GM18517 (cell line): Measurements from ENCODE around the gene OR11H7.
"Not testable (repeated sequence)": the region's sequence is repeated elsewhere in the genome, so short reads cannot be mapped to it uniquely, and the experiment has no call there.

ENCODE experiments used
- ATAC-seq: cut with Tn5 transposase; IDR thresholded peaks from one replicate; pipeline ENCODE4 v1.9.1; 2021; ENCODE audit warnings: mild to moderate bottlenecking, moderate library complexity; ENCODE audit not compliant: unreplicated experiment

Gene OR11H7

GRCh38 chr14:20228681-20229080 is at the start of gene OR11H7:
TSS of gene OR11H7 (plus strand) at chr14:20228981.
- no peak for ATAC-seq

DNA sequence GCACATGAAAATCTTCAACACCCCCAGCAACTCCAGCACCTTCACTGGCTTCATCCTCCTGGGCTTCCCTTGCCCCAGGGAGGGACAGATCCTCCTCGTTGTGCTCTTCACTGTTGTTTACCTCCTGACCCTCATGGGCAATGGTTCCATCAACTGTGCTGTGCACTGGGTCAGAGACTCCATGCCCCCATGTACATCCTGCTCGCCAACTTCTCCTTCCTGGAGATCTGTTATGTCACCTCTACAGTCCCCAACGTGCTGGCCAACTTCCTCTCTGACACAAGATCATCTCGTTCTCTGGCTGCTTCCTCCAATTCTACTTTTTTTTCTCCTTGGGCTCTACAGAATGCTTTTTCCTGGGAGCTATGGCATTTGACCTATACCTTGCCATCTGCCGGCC is 49.6 kb upstream of the OR11H7 start:
- ATAC-seq = no peak

- ATAC-seq = no peak
Observed at GRCh38 chr14:20179880-20180279, 48.9 kb upstream of the OR11H7 start.

DNA sequence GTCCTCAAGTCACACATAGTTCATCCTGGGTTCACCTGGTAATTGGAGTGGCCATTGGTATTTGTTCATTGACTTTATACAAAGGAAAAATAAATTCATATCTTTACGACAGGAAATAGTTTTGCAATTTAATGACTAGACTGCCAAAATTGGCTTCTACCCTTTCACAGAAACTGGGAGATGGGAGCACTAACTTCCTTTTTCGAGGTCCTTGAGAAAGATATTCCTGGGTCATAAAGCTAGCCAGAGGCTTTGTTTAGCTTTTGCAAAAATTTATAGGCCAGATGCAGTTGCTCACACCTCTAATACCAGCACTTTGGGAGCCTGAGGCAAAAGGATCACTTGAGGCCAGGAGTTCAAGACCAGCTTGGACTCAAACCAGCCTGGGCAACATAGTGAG is 48.3 kb upstream of the OR11H7 start:
- ATAC-seq = no peak

GRCh38 chr14:20184181-20184580 is 44.6 kb upstream of the OR11H7 start:
- ATAC-seq = no peak

GRCh38 chr14:20190596-20190995 is 38.2 kb upstream of the OR11H7 start, which contains the start of gene OR11G2:
TSS of gene OR11G2 (plus strand) at chr14:20190896. CDS start at chr14:20197438, 6,542 bp downstream.
- no peak for ATAC-seq

GRCh38 chr14:20191396-20191795 is 37.4 kb upstream of the OR11H7 start:
- no peak for ATAC-seq

DNA sequence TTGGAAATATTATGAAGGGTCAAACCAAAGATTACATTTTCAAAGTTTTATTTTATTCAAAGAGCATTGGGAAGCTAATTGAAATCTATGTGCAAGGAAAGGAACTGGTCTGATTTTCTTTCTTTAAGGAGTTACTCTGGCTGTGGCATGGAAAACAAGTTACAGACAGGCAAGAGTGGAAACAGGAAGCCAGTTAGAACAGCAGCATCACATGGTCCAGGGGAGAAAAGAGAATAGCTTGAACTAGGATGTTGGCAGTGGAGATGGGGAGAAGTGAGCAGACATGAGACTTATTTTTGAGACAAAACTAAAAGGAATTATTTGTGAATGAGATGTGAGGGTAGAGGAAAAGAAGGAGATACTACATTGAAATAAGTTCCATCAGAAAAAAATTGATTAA is 34.7 kb upstream of the OR11H7 start:
- no peak for ATAC-seq

DNA sequence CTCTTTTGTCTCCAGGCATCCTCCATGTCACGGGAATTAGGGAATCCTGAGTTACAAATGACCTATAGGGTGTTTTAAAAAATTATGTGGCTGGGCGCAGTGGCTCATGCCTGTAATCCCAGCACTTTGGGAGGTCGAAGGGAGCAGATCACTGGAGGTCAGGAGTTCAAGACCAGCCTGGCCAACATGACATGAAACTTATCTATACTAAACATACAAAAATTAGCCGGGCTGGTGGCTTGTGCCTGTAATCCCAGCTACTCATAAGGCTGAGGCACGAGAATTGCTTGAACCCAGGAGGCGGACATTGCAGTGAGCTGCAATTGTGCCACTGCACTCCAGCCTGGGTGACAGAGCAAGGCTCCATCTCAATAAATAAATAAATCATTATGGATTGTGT is 33.6 kb upstream of the OR11H7 start:
- not testable (repeated sequence) for ATAC-seq

DNA sequence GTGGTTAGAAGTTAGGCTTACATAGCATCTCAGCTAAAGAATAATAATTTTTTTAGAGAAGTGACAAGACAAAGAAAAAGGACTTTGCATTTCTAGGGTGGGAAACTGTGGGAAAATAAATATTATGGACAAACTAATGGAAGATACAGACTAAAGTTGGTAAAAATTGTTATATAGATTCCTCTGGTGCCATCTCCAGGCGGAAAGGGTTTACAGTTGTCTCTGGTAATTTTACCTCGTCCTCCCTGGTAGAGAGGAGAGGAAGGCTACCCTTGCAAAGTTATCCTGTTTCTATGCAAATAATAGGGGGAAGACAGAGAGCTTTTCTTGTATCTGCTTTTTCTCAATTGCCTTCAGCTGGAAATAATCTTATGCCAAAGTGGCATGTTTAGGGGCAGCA is 32.9 kb upstream of the OR11H7 start:
- ATAC-seq = no peak

GRCh38 chr14:20197459-20197858 is 31.3 kb upstream of the OR11H7 start:
- ATAC-seq = no peak

DNA sequence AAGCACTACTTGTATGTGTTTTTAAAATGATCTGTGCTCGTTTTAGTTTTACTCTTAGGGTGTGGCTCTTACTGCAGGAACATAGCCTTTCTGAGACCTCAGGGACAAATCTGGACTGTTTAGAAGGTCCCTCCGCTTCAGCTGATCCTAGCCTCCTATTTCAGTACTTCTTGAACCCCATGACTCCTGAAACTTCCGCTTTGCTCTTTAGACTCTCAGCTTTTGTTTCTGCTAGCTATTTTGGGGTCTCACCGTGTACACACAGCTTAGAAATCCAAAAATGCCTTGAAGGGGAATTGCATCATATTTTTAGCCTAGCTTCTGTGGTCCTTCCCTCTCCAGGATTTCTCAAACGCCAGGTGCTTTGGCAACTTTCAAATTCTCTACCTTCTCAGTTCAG is 29.8 kb upstream of the OR11H7 start:
- ATAC-seq = no peak

DNA sequence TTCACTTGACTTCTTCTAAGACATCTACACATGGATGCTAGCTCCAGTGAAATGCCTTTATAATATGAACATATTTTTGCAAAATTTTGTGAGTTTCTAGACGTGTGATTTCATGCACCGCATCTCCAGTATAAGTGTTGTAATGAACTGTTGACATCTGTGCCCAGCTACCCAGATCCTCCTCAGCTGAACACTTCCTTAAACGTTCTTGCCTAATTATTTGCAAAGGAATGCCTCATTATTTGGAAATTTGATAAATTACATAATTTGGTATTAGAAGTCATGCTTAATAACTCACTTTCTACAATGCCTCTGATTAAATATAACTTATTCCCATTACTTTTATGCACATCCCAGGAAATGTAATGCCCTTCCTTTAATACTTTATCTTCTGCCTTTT is 24.1 kb upstream of the OR11H7 start:
- ATAC-seq = no peak

DNA sequence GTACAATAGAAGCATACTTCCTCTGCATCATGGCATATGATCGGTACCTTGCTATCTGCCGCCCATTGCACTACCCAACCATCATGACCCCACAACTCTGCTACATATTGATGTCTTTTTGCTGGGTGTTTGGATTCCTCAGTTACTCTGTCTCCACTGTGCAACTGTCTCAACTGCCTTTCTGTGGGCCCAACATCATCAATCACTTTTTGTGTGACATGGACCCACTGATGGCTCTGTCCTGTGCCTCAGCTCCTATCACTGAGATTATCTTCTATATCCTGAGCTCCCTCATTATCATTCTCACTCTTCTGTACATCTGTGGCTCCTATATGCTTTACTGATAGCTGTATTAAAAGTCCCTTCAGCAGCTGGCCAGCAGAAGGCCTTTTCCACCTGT is 19.2 kb upstream of the OR11H7 start:
- no peak for ATAC-seq

- not testable (repeated sequence) for ATAC-seq
Observed at GRCh38 chr14:20212406-20212805, 16.4 kb upstream of the OR11H7 start.

- ATAC-seq = no peak
Observed at GRCh38 chr14:20215196-20215595, 13.6 kb upstream of the OR11H7 start.

- no peak for ATAC-seq
Observed at GRCh38 chr14:20219033-20219432, 9.7 kb upstream of the OR11H7 start.

DNA sequence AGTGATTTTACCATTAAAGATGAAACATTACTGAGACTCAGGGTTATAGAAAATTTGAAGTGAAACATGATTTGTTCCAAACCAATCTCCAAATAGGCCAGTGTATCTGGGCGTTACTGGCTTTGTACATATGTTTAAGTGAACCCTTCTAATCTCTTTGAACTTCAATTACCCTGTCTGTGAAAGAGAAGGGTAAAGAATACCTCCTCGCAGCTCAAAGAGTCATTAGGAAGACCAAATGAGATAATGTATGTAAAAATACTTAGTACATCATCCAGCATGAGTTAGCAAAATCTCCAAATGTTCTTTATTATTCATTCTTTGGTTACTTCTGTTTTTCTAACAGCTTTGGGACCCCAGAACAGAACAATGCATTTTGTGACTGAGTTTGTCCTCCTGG is 5.4 kb upstream of the OR11H7 start, which contains the start of gene OR11H6:
Gene OR11H6 (plus strand): TSS at position 301 of the 400 bp plus-strand sequence. CDS start 0 bp downstream, at position 301.
- no peak for ATAC-seq

GRCh38 chr14:20235415-20235814 is 6.6 kb downstream of the OR11H7 start:
- not testable (repeated sequence) for ATAC-seq

DNA sequence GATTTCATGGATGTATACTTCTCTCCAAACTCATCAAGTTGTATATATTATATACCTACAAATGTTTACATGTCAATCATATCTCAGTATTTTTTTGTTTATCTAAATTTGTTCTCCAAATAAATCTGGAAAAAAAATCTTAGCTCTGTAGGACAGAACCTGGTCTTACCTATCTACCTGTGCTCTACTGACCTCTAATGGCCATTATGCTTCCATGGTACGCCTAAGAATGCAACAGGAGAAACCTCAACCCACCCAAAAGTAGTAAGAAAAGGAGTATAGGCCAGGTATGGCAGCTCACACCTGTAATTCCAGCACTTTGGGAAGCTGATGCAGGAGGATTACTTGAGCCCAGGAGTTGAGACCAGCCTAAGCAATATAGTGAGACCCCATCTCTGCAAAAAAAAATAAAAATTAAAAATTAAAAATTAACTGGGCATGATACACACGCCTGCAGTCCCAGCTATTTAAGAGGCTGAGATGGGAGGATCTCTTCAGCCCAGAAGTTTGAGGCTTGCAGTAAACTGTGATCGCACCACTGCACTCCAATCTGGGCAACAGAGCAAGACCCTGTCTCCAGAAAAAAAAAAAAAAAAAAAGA is 19.0 kb downstream of the OR11H7 start:
- no peak for ATAC-seq

GRCh38 chr14:20262642-20263128 is 33.9 kb downstream of the OR11H7 start:
- ATAC-seq = no peak

DNA sequence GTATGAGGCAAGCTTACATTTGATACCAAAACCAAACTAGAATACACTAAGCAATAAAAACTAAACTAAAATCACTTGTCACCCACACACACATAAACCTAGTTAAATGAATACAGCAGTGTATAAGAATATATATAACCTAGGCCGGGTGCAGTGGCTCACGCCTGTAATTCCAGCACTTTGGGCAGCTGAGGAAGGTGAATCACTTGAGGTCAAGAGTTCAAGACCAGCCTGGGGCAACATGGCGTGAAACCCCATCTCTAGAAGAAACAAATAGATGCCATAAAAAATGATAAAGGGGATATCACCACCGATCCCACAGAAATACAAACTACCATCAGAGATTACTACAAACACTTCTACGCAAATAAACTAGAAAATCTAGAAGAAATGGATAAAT is 35.6 kb downstream of the OR11H7 start:
- not testable (repeated sequence) for ATAC-seq

- ATAC-seq = no peak
Observed at GRCh38 chr14:20274062-20274461, 45.3 kb downstream of the OR11H7 start.
